HTR-8/SVneo (cell line): Measurements from ENCODE around the gene CSF2RB.

Source experiments
- DNase-seq: peaks from one replicate; pipeline ENCODE4 v3.0.0; 2011; ENCODE audit warnings: low spot score, mixed read lengths; ENCODE audit not compliant: insufficient read length
- FAIRE-seq: peaks from 2 replicates; lab custom pipeline; 2011; peaks lifted over from hg19 to GRCh38; lab: Jason Lieb, UNC

CSF2RB gene

DNA sequence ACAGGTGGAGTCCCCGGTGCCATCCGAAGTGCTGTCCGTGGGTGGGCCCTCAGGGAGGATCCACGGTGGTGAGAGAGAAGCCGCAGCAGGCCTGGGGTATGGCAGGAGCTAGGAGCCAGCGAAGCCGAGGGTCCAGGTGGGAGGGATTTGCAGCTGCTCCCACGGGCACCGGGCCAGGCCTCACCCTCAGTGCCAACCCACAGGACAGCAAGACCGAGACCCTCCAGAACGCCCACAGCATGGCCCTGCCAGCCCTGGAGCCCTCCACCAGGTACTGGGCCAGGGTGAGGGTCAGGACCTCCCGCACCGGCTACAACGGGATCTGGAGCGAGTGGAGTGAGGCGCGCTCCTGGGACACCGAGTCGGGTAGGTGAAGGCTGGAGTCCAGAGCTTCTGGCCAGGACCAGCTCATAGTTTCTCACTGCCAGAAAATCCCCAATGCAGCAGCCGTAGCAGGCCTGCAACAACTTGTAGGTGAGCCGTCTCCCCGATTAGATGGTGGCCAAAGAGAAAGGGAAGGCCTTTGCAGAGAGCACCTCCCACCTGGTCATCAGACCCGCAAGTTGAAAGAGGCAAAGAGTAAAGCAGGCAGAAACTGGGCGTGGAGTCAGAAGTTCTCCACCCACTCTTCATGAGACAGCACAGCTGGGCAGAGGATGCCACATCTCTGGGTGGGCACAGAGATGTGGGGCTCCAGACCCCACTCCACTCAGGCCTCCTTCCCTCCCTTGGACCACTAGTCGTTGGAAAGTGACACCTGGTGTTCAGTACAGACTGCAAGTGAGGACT is 20.4 kb downstream of the CSF2RB start:
- DNase-seq (no peak), FAIRE-seq (no peak)

DNA sequence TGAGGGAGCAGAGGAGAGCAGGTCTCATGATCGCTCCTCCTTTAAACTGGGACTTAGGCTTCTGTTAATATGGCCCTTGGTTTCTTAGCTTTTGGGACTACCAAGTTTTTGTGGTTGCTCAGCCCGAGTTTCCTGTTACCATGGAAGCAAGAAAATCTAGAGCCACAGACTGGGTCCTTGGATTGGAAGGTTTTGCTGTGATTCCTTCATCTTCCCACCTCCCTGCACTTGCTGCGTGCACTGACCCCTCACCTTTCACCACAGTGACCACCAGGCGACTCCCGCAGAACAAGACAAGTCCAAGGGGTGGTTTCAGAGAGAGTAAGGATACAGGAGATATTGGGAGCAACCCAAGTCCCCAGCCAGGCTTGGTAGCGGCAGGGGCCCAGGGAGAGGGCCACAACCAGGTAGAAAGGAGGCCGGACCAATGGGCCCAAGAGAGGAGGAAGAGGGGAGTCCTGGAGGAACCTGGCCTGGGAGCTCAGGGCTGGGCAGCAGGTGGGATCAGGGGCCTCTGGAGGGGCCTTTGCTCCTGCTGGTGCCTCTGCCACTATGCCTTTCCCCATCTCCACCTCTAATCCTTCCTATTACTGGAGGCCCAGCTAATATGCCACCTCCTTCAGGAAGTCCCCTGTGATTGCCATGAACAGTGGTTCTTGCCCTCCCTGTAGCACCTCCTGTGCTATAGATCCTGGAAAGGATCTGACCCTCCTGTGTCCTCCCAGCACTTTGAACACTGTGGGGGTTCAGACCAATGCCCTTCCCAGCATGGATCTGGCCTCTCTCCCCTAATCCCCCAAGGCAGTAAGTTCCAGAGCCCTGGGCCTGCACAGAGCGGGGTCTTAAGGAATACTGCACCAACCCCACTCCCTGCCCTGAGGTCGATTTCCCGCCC is 21.2 kb downstream of the CSF2RB start:
- no peak for DNase-seq
- no peak for FAIRE-seq

DNA sequence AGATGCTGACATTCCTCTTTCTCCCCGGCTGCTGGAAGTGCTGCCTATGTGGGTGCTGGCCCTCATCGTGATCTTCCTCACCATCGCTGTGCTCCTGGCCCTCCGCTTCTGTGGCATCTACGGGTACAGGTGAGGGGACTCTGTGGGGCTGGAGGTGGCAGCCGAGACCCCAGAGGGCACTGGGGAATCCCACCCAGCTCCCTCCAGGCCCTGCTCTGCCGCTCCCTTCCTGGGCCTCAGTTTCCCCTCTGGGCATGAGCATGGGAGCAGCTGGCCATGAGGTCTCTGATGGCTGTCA is 21.8 kb downstream of the CSF2RB start:
- DNase-seq (no peak), FAIRE-seq (no peak)

DNA sequence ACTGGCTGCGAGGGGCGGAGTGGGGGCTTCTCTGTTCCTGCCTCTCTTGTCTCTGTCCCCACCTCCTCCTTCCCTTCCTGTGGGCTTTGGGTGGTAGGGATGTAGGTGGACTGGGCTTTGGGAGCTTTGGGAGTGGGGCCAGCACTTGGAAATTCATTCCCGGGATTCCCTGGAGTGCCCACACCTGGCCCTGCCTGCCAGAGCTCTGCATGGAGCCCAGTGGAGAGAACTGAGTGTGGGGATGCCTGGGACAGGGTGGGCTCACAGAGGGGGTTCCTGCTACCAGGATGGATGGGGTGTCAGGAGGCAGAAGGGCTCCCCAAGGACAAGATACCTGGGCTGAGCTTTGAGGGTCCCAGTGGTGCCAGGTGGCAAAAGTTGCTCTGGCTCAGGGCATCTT is 22.3 kb downstream of the CSF2RB start:
- FAIRE-seq = no peak
- DNase-seq = no peak

DNA sequence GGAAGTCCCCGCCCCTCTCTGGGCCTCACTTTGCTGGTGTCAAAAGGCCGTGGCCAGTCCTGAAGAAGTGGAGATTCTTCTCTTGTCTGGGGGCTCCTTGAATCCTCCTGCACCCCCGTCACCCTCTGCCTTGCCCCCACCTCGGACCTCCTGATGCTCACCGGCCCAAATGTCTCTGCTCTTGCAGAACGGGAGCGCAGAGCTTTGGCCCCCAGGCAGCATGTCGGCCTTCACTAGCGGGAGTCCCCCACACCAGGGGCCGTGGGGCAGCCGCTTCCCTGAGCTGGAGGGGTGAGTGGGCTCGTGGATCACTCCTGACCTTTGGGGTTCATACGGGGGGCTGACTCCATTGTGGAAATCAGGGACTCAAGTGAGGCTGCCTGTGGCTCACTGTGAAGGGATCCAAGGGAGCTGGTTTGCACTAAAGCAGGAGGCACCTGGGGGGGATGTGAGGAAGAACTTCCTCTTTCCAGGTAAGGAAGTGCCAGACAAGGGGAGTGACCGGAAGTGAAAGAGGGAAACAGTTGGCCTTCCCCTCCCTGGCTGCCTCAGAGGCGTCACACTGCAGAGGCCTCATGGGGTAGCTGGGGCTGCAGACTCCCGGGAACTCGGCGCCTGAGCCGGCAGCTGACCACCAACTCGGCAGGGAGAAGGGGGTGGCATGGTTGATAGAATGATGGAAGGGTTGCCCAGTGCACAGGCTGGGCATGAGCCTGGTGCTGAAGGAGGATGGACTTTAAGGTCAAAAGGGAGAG is 23.1 kb downstream of the CSF2RB start:
- FAIRE-seq = no peak
- DNase-seq = no peak

DNA sequence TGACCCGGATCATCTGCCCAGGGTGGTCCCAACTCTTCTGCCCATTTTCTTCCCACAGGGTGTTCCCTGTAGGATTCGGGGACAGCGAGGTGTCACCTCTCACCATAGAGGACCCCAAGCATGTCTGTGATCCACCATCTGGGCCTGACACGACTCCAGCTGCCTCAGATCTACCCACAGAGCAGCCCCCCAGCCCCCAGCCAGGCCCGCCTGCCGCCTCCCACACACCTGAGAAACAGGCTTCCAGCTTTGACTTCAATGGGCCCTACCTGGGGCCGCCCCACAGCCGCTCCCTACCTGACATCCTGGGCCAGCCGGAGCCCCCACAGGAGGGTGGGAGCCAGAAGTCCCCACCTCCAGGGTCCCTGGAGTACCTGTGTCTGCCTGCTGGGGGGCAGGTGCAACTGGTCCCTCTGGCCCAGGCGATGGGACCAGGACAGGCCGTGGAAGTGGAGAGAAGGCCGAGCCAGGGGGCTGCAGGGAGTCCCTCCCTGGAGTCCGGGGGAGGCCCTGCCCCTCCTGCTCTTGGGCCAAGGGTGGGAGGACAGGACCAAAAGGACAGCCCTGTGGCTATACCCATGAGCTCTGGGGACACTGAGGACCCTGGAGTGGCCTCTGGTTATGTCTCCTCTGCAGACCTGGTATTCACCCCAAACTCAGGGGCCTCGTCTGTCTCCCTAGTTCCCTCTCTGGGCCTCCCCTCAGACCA is 24.0 kb downstream of the CSF2RB start:
- FAIRE-seq (no peak), DNase-seq (no peak)

DNA sequence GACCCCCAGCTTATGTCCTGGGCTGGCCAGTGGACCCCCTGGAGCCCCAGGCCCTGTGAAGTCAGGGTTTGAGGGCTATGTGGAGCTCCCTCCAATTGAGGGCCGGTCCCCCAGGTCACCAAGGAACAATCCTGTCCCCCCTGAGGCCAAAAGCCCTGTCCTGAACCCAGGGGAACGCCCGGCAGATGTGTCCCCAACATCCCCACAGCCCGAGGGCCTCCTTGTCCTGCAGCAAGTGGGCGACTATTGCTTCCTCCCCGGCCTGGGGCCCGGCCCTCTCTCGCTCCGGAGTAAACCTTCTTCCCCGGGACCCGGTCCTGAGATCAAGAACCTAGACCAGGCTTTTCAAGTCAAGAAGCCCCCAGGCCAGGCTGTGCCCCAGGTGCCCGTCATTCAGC is 24.6 kb downstream of the CSF2RB start:
- DNase-seq (no peak), FAIRE-seq (no peak)

DNA sequence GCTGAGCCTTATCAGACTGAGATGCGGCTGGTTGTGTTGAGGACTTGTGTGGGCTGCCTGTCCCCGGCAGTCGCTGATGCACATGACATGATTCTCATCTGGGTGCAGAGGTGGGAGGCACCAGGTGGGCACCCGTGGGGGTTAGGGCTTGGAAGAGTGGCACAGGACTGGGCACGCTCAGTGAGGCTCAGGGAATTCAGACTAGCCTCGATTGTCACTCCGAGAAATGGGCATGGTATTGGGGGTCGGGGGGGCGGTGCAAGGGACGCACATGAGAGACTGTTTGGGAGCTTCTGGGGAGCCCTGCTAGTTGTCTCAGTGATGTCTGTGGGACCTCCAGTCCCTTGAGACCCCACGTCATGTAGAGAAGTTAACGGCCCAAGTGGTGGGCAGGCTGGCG is 25.5 kb downstream of the CSF2RB start:
- DNase-seq (no peak), FAIRE-seq (no peak)

DNA sequence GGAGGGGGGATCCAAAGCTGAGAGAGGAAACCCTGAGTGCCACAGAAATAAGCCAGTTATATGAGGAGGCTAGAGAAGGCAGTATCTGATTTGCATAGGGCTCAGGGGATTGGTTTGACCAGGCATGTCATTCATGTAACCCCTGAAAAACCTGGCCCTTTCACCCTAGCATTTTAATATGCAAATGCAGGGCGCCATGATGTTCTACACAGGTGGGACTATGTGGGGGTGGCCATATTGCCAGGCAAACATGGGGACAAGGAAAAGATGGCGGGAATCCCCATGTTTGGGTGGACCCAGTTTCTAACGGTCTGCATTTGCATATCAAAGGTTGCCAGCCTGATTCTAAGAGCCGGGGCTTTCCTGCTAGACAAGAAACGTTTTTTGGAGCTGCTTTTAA is 27.2 kb downstream of the CSF2RB start:
- DNase-seq (no peak), FAIRE-seq (no peak)

DNA sequence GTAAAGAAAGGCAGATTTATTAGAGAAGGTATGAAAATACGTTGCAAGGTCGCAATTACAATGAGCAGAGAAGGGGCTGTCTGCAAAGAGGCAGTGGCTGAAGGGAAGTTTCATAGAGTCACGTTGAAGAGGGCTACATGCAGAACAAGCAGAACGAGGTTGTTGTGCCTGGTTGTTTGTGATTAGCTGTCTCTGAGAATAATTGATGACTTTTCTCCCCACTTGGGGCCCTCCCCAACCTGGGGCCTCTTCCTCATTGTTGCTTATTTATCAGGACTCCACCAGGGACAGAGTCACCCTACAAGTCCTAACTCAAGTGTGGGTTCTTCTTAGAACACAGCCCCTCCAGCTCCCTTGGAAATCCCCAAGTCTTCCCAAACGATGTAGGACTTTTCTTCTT is 29.1 kb downstream of the CSF2RB start:
- FAIRE-seq (no peak), DNase-seq (no peak)

DNA sequence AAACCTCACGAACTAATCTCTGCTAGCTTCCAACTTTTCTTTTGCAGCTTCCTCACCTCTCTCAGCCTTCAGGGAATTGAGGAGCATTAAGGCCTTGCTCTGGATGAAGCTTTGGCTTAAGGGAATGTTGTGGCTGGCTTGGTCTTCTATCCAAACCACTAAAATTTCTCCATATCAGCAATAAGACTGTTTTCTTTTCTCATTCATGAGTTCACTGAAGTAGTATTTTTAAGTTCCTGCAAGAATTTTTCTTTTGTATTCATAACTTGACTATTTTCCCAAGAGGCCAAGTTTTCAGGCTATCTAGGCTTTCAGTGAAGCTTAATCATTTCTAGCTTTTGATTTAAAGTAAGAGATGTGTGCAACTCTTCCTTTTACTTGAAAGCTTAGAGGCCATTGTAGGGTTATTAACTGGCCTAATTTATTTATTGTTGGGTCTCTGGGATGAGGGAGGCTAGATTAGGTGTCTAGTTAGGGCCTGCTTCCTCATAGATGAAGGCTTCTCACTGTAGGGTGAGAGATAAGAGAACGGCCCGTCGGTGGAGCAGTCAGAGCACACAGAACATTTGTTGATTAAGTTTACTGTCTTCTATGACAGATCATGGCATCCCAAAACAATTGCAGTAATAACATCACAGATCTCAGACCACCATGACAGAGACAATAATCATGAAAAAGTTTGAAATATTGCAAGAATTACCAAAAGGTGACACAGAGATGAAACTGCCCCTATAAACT is 33.2 kb downstream of the CSF2RB start:
- FAIRE-seq = no peak

DNA sequence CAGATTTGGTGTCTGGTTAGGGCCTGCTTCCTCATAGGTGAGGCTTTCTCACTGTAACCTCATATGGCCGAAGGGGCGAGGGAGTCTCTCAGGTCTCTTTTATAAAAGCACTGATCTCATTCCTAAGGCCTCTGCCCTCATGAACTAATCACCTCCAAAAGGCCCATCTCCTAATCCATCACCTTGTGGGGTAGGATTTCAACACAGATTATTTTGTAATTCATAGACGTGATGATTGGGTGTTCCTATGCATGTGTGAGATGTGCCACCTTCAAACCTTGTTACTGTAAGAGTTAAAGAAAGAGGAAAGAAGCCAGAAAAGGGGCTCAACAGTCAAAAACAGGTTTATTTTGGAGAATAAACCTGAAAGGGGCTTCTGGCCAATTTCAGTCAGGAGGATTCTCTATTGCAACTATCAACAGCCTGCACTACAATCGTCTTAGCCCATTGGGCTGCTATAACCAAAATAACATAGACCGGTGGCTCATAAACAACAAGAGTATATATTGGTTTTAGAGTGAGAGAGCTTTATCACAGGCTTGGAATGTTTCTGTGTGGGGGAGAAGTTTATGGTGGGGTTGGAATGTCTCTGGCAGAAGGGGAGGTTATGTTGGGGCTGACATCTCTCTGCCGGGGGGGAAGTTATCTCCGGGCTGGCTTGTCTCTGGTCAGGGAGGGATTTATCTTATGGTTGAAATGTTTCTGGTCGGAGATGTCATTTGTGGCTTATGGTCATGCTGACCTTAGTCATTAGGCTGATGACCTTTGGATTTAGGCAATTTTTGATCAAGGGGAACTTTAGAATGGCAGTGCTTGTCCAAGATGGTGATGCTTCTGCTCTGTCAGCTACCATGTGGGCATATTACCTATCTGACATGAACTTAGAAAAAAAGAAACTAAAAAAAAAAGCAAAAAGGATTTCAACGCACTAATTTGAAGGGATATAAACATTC is 35.1 kb downstream of the CSF2RB start:
- DNase-seq (peak; percentile 5), FAIRE-seq (no peak)

More for the DNA sequence above, 33.2 kb downstream of the CSF2RB start:
- no peak for DNase-seq

DNA sequence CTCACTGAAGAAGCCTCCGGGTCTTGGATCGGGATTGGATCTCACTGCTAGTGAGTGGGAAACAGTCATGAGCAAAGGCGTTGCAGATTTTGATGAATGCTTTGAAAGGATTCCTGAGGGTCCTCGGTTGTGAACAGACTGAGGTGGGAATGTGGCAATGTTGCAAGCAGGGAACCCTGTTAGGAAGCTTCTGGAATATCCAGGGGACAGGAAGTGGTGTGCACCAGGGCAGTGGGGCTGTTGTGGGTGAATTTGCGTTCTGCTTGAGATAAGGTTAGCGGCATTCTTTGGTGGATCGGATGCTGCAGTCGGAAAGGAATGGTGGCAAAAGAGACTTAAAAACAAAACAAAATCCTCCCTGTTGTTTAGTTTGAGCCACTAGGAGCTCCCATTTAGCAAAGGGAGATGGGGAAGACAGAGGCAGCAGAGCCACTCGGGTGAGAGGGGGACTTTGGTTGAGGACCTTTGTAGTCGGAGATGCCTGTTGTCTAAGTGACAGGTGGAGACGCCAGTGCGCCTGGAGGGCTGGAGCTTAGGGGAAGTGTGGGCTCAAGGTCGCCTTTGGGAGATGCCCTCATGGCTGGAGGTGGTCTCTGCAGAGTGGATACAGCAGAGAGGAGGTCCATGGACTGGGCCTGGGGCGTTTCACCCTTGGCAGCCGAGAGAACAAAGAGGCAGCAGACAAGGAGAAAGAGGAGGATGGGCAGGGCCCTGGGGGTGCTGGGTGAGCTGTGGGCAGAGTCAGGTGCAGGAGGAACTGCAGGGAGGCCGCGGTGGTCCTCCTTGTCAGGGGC is 37.6 kb downstream of the CSF2RB start:
- no peak for FAIRE-seq

DNA sequence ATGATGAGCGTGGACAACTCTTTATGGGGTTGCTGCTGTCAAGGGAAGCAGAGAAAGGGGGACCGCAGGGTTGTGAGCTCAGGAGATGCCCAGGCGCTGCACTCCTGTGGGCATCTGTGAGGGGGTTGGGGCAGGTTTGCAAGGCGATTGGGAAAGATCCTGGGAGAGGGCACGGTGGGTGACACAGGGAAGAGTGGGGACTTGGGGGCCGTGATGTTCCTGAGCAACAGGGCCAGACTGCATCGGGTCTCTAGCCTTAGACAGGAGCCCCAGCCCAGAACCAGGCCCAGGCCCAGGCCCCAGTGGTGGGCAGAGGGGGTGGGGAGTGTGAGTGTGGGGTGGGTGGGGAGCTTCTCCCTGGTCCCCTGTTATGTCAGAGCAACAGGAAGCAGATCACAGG is 38.3 kb downstream of the CSF2RB start:
- FAIRE-seq = no peak
- no peak for DNase-seq

More for the DNA sequence above, 37.6 kb downstream of the CSF2RB start:
- no peak for DNase-seq

DNA sequence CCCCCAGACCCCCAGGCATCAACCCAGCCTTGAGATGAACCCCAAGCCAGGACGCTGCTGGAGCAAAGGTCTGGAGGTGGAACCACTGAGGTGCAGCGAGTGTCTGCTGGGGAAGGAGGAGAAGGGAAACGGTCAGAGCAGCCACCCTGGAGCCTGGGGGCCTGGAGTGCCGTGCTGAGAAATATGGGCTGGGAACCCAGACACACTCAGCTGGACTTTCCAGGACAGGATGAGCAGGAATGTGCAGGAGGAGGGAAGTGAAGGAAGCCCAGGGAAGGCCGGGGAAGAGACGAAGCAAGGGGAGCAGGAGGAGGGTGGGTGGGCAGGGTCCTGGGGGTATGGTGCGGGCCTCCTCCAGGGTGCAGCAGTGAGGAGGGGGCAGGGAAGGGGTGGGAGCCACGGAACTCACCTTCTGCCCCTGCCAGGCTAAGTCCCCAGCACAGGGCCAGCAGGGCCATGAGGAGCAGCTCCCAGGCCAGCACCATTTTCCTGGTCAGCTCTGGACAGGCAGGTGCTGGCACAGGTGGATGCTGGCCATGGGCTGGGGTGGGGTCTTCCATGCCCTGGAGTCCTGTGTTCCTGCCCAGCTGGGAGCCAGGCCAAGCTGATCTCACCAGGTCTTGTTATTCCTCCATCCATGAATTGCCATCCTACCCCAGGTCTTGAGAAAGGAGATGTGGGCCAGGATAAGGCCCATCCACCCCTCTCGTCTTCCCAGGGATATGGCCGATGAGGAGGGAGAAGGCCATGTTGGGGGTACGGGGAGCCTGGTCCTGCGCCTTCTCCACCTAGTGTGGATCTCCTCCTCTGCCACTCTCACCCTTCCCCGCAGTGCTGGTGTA is 40.0 kb downstream of the CSF2RB start:
- FAIRE-seq (no peak), DNase-seq (no peak)

DNA sequence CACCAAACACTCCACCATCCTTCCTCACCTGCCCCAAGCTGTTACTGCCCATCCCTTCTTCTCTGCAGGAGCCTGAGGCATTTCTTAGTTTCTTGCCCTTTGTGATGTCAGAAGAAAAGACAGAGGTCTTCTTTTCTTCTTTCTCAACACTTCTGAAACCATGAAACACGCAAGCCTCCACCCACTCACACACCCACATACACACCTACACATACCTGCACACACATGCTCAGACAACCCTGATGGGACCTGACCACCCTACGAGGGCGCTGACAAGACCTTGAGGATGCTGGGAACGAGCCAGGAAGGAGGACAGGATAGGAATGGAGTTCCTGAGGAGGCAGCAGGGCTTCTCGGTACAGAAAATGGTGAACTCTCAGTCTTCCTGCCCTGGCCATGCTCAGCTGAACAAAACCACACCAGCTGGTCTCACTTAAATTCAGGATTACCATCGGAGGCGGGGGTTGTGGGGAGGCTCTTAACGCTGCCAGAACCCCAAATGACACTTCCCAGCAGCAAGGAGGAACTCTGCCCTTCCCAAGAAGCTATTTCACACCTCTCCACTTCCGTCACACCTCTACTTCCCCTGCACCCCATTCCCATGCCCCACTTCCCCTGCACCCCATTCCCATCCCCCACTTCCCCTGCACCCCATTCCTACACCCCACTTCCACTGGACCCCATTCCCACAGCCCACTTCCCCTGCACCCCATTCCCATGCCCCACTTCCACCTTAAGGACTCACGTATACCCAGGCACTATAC is 41.0 kb downstream of the CSF2RB start:
- DNase-seq (no peak), FAIRE-seq (no peak)
